ENCODE results near the gene ZNF117.
"Not testable (repeated sequence)": the region's sequence is repeated elsewhere in the genome, so short reads cannot be mapped to it uniquely, and the experiment has no call there.

Gene ZNF117

DNA sequence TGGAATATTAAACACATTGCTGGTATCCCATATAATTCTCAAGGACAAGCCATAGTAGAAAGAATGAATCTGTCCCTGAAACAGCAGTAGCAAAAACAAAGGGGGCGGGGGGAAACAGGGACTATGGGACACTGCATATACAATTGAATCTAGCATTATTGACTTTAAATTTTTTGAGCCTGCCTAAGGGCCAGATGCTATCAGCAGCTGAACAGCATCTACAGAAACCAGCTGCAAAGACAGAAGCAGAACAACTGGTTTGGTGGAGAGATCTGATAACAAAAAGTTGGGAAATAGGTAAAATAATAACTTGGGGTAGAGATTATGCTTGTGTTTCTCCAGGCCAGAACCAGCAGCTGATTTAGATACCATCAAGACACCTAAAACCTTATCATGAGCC lies 42.1 kb downstream of the ZNF117 start:
- H3K9me3 ChIP-seq (ENCODE audit: control insufficient read depth, low read length); H3K27ac ChIP-seq (ENCODE audit: insufficient read depth, low read length, poor library complexity, severe bottlenecking); H3K4me3 ChIP-seq (ENCODE audit: insufficient read depth, low read depth, low read length, poor library complexity, severe bottlenecking); DNase-seq; H3K36me3 ChIP-seq (ENCODE audit: control insufficient read depth, insufficient read depth, low read length); H3K4me1 ChIP-seq (ENCODE audit: control insufficient read depth, insufficient read depth, low read length, poor library complexity, severe bottlenecking): not testable (repeated sequence)
- H3K27me3 ChIP-seq (replicated peaks; ENCODE audit: control insufficient read depth, insufficient read depth, low read length, poor library complexity, severe bottlenecking), result peaks cover 21% of the 10 kb centered on the region

GRCh38 chr7:64947252-64948000 lies 43.4 kb downstream of the ZNF117 start:
- peaks cover 21% of the 10 kb centered on the region for H3K27me3 ChIP-seq (replicated peaks; ENCODE audit: control insufficient read depth, insufficient read depth, low read length, poor library complexity, severe bottlenecking)
- no peaks in the 10 kb centered on the region for H3K9me3 ChIP-seq (ENCODE audit: control insufficient read depth, low read length)
- H3K4me1 ChIP-seq (ENCODE audit: control insufficient read depth, insufficient read depth, low read length, poor library complexity, severe bottlenecking), result peaks cover 4% of the 10 kb centered on the region
- DNase-seq, result no peak
- no peaks in the 10 kb centered on the region for H3K36me3 ChIP-seq (ENCODE audit: control insufficient read depth, insufficient read depth, low read length)
- no peak overlapping the region for H3K4me3 ChIP-seq (ENCODE audit: insufficient read depth, low read depth, low read length, poor library complexity, severe bottlenecking)
- no peak overlapping the region for H3K27ac ChIP-seq (ENCODE audit: insufficient read depth, low read length, poor library complexity, severe bottlenecking)

DNA sequence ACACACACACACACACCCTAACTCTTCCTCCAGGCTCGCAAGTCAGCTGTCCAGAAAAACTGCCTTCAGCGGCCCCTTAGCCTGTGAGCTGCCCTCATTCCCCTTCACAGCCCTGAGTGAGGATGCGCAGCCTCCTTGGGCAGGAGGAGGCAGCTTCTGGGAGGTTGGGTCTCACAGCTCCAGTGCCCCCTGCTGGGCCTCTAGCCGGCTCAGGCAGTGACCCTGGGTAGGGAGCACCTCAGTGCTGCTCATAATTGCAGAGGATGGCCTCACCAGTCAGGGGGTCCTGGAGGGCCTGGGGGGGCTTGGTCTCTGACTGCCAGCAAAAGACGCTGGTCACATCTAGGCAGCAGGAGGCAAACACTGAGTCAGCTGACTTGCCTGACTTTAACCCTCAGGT lies 44.1 kb downstream of the ZNF117 start:
- Histone ChIP-seq H3K4me3 (ENCODE audit: insufficient read depth, low read depth, low read length, poor library complexity, severe bottlenecking) (no peak overlapping the region), H3K9me3 (ENCODE audit: control insufficient read depth, low read length) (no peaks in the 10 kb centered on the region), H3K36me3 (ENCODE audit: control insufficient read depth, insufficient read depth, low read length) (no peaks in the 10 kb centered on the region), H3K27ac (ENCODE audit: insufficient read depth, low read length, poor library complexity, severe bottlenecking) (no peak overlapping the region), H3K4me1 (ENCODE audit: control insufficient read depth, insufficient read depth, low read length, poor library complexity, severe bottlenecking) (peaks cover 4% of the 10 kb centered on the region), H3K27me3 (replicated peaks; ENCODE audit: control insufficient read depth, insufficient read depth, low read length, poor library complexity, severe bottlenecking) (peaks cover 21% of the 10 kb centered on the region)
- DNase-seq, result no peak

GRCh38 chr7:64945503-64946175 lies 45.2 kb downstream of the ZNF117 start:
- Histone ChIP-seq H3K27ac (ENCODE audit: insufficient read depth, low read length, poor library complexity, severe bottlenecking) (no peak overlapping the region), H3K27me3 (replicated peaks; ENCODE audit: control insufficient read depth, insufficient read depth, low read length, poor library complexity, severe bottlenecking) (peaks cover 21% of the 10 kb centered on the region), H3K4me3 (ENCODE audit: insufficient read depth, low read depth, low read length, poor library complexity, severe bottlenecking) (no peak overlapping the region), H3K4me1 (ENCODE audit: control insufficient read depth, insufficient read depth, low read length, poor library complexity, severe bottlenecking) (peaks cover 4% of the 10 kb centered on the region), H3K36me3 (ENCODE audit: control insufficient read depth, insufficient read depth, low read length) (no peaks in the 10 kb centered on the region), H3K9me3 (ENCODE audit: control insufficient read depth, low read length) (no peaks in the 10 kb centered on the region)
- DNase-seq, result no peak

- peaks cover 21% of the 10 kb centered on the region for H3K27me3 ChIP-seq (replicated peaks; ENCODE audit: control insufficient read depth, insufficient read depth, low read length, poor library complexity, severe bottlenecking)
- H3K4me1 ChIP-seq (ENCODE audit: control insufficient read depth, insufficient read depth, low read length, poor library complexity, severe bottlenecking); DNase-seq; H3K36me3 ChIP-seq (ENCODE audit: control insufficient read depth, insufficient read depth, low read length); H3K9me3 ChIP-seq (ENCODE audit: control insufficient read depth, low read length); H3K4me3 ChIP-seq (ENCODE audit: insufficient read depth, low read depth, low read length, poor library complexity, severe bottlenecking); H3K27ac ChIP-seq (ENCODE audit: insufficient read depth, low read length, poor library complexity, severe bottlenecking): not testable (repeated sequence)
Observed at GRCh38 chr7:64944667-64945502, 46.0 kb downstream of the ZNF117 start.

DNA sequence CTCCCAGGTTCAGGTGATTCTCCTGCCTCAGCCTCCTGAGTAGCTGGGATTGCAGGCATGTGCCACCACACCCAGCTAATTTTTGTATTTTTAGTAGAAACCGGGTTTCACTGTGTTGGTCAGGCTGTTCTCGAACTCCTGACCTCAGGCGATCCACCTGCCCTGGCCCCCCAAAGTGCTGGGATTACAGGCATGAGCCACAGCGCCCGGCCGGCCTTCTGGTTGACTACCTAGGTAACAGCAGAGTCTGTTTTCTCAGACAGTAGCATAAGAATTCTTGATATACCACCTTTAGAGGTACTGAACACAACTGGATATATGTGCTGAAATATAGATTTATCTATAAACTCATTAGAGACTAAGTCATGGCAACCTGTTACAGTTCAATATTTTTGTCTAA lies 50.8 kb downstream of the ZNF117 start:
- H3K9me3 ChIP-seq (ENCODE audit: control insufficient read depth, low read length); H3K4me3 ChIP-seq (ENCODE audit: insufficient read depth, low read depth, low read length, poor library complexity, severe bottlenecking); DNase-seq; H3K27me3 ChIP-seq (replicated peaks; ENCODE audit: control insufficient read depth, insufficient read depth, low read length, poor library complexity, severe bottlenecking); H3K4me1 ChIP-seq (ENCODE audit: control insufficient read depth, insufficient read depth, low read length, poor library complexity, severe bottlenecking); H3K36me3 ChIP-seq (ENCODE audit: control insufficient read depth, insufficient read depth, low read length); H3K27ac ChIP-seq (ENCODE audit: insufficient read depth, low read length, poor library complexity, severe bottlenecking): not testable (repeated sequence)

DNA sequence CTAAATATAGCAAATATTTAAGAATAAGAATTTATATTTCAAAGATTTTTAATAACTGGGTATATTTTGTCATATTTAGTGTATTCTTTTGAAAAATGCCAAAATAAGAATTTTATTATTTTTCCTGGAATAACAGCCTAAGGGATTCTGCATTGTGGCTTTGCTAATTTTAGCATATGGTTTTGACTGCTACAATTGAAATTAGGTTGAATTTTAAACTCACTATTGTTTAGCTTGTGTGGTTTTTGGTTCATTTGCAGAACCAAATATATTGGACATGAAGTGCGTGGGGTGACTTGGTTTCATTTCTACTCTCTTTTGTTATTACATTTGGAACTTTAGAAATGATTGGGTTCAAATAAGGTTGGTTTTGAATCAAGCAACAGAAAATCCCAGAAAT lies 52.3 kb downstream of the ZNF117 start:
- no peak overlapping the region for H3K27ac ChIP-seq (ENCODE audit: insufficient read depth, low read length, poor library complexity, severe bottlenecking)
- peaks cover 6% of the 10 kb centered on the region for H3K9me3 ChIP-seq (ENCODE audit: control insufficient read depth, low read length)
- H3K36me3 ChIP-seq (ENCODE audit: control insufficient read depth, insufficient read depth, low read length), result no peaks in the 10 kb centered on the region
- no peaks in the 10 kb centered on the region for H3K27me3 ChIP-seq (replicated peaks; ENCODE audit: control insufficient read depth, insufficient read depth, low read length, poor library complexity, severe bottlenecking)
- DNase-seq, result no peak
- no peaks in the 10 kb centered on the region for H3K4me1 ChIP-seq (ENCODE audit: control insufficient read depth, insufficient read depth, low read length, poor library complexity, severe bottlenecking)
- no peak overlapping the region for H3K4me3 ChIP-seq (ENCODE audit: insufficient read depth, low read depth, low read length, poor library complexity, severe bottlenecking)

DNA sequence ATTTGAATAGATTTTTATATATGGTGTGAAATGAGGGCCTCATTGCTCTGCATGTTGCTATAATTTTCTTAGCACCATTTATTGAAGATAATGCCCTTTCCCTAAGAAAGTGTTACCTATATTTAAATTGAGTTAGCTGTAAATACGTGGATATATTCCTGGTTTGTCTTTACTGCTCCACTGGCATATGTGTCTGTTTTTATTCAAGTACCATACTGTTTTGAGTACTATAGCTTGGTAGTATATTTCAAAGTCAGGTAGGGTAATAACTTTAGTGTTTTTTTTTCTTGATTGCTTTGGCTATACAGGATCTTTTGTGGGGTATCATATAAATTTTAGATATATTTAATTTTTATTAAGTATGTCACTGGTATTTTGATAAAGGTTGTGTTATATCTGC lies 56.4 kb downstream of the ZNF117 start:
- H3K27ac ChIP-seq (ENCODE audit: insufficient read depth, low read length, poor library complexity, severe bottlenecking), result no peak overlapping the region
- no peak overlapping the region for H3K4me3 ChIP-seq (ENCODE audit: insufficient read depth, low read depth, low read length, poor library complexity, severe bottlenecking)
- H3K4me1 ChIP-seq (ENCODE audit: control insufficient read depth, insufficient read depth, low read length, poor library complexity, severe bottlenecking), result no peaks in the 10 kb centered on the region
- DNase-seq, result no peak
- no peaks in the 10 kb centered on the region for H3K27me3 ChIP-seq (replicated peaks; ENCODE audit: control insufficient read depth, insufficient read depth, low read length, poor library complexity, severe bottlenecking)
- peaks cover 13% of the 10 kb centered on the region for H3K9me3 ChIP-seq (ENCODE audit: control insufficient read depth, low read length)
- no peaks in the 10 kb centered on the region for H3K36me3 ChIP-seq (ENCODE audit: control insufficient read depth, insufficient read depth, low read length)

DNA sequence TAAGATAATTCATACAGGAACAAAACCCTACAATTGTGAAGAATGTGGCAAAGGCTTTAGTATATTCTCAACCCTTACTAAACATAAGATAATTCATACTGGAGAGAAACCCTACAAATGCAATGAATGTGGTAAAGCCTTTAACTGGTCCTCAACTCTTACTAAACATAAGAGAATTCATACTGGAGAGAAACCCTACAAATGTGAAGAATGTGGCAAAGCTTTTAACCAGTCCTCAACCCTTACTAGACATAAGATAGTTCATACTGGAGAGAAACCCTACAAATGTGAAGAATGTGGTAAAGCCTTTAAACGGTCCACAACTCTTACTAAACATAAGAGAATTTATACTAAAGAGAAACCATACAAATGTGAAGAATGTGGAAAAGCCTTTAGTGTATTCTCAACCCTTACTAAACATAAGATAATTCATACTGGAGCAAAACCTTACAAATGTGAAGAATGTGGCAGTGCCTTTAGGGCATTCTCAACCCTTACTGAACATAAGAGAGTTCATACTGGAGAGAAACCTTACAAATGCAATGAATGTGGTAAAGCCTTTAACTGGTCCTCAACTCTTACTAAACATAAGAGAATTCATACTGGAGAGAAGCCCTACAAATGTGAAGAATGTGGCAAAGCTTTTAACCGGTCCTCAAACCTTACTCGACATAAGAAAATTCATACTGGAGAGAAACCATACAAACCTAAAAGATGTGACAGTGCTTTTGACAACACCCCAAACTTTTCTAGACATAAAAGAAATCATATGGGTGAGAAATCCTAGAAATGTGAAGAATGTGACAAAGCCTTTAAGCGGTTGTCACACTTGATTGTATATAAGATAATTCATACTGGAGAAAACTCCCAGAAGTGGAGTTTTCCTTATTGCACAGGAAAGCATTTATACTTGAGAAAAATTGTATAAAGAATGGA lies 62.3 kb downstream of the ZNF117 start:
- H3K4me1 ChIP-seq (ENCODE audit: control insufficient read depth, insufficient read depth, low read length, poor library complexity, severe bottlenecking); H3K27ac ChIP-seq (ENCODE audit: insufficient read depth, low read length, poor library complexity, severe bottlenecking); H3K27me3 ChIP-seq (replicated peaks; ENCODE audit: control insufficient read depth, insufficient read depth, low read length, poor library complexity, severe bottlenecking); DNase-seq; H3K4me3 ChIP-seq (ENCODE audit: insufficient read depth, low read depth, low read length, poor library complexity, severe bottlenecking): not testable (repeated sequence)
- Histone ChIP-seq H3K9me3 (ENCODE audit: control insufficient read depth, low read length) (peaks cover 43% of the 10 kb centered on the region), H3K36me3 (ENCODE audit: control insufficient read depth, insufficient read depth, low read length) (peaks cover 38% of the 10 kb centered on the region)

Measured in effector memory CD4-positive, alpha-beta T cell (primary cell).